ENCODE data around the gene ITGB4. TPM values are rescaled to one million over a fixed set of nuclear protein-coding genes. Genes with fewer than 3 reads are reported as not detected.

Gene ITGB4
- total and polyA plus RNA-seq, 2 of the 13 experiments (the other 11 are each of a cell fraction or from before 2014, with no cell fraction given): 6.9 to 14.5 TPM

GRCh38 chr17:75785016-75785890 lies 64.0 kb downstream of the ITGB4 start (continued):
- TF ChIP-seq FUBP1 (CRISPR knock-in tag; IDR thresholded peaks at IDR 0.05; ENCODE audit: borderline replicate concordance) (no peak), ZBTB46 (CRISPR knock-in tag; IDR thresholded peaks at IDR 0.05; ENCODE audit: borderline replicate concordance) (no peak), CCAR2 (optimal IDR thresholded peaks at IDR 0.05; ENCODE audit: low read depth, low read length) (no peak), CSRNP2 (CRISPR knock-in tag; conservative IDR thresholded peaks at IDR 0.05; ENCODE audit: low read depth) (0 out of 2 replicates have a peak, but pooled peaks have one; percentile 63), CAMTA2 (CRISPR knock-in tag; IDR thresholded peaks at IDR 0.05; ENCODE audit: borderline replicate concordance) (no peak), SALL1 (CRISPR knock-in tag; IDR thresholded peaks at IDR 0.05) (peak; percentile 70), STAG1 (CRISPR knock-in tag; IDR thresholded peaks at IDR 0.05) (no peak; the same call in 1 of the 2 replicates), TSC22D2 (CRISPR knock-in tag; IDR thresholded peaks at IDR 0.05; ENCODE audit: borderline replicate concordance) (no peak; the same call in 1 of the 2 replicates), MEIS2 (CRISPR knock-in tag; IDR thresholded peaks at IDR 0.05) (peak; percentile 69; the same call in 1 of the 2 replicates), RARG (CRISPR knock-in tag; IDR thresholded peaks at IDR 0.05; ENCODE audit: low read depth) (no peak; the same call in 1 of the 2 replicates), SIN3B (IDR thresholded peaks at IDR 0.05; ENCODE audit: low read length) (no peak), ZNF672 (CRISPR knock-in tag; IDR thresholded peaks at IDR 0.05) (no peak), SRSF1 (optimal IDR thresholded peaks at IDR 0.05; ENCODE audit: low read depth, low read length) (no peak), ZNF761 (CRISPR knock-in tag; conservative IDR thresholded peaks at IDR 0.05) (peak; percentile 82), SRSF9 (IDR thresholded peaks at IDR 0.05; ENCODE audit: borderline replicate concordance, insufficient read depth, low read depth, low read length, poor library complexity, severe bottlenecking) (no peak), GATAD1 (CRISPR knock-in tag; IDR thresholded peaks at IDR 0.05) (peak; percentile 42; the same call in 1 of the 2 replicates), KDM1A (CRISPR knock-in tag; IDR thresholded peaks at IDR 0.05) (no peak), ZBTB1 (CRISPR knock-in tag; IDR thresholded peaks at IDR 0.05; ENCODE audit: borderline replicate concordance) (no peak; the same call in 1 of the 2 replicates), ZNF777 (CRISPR knock-in tag; IDR thresholded peaks at IDR 0.05) (no peak), ZNF337 (CRISPR knock-in tag; IDR thresholded peaks at IDR 0.05; ENCODE audit: borderline replicate concordance, low read depth) (no peak), SP5 (CRISPR knock-in tag; IDR thresholded peaks at IDR 0.05; ENCODE audit: borderline replicate concordance, low read depth) (0 out of 2 replicates have a peak, but pooled peaks have one; percentile 37), FOXA3 (CRISPR knock-in tag; IDR thresholded peaks at IDR 0.05) (no peak; the same call in 1 of the 2 replicates), TP53 (CRISPR knock-in tag; conservative IDR thresholded peaks at IDR 0.05) (no peak; the same call in 1 of the 2 replicates), ZNF652 (CRISPR knock-in tag; IDR thresholded peaks at IDR 0.05; ENCODE audit: borderline replicate concordance, low read depth) (0 out of 2 replicates have a peak, but pooled peaks have one; percentile 8)
